Vagina (tissue), 2 donors: ENCODE data around the gene ARHGAP32.

Experiments used
- POLR2AphosphoS5 ChIP-seq, 2 donors: sonication (generic); formaldehyde crosslinking; IDR thresholded peaks; one replicate each; pipeline ENCODE4 v1.9.0; 2017; ENCODE audit warnings: antibody characterized with exemption in 2 of 2, mild to moderate bottlenecking in 2 of 2, low read depth in 1 of 2; ENCODE audit not compliant: insufficient read depth in 1 of 2
- TF ChIP-seq, protein P1 (sequence below), 3 experiments: fragments of 450-650 bp in 2 of 3; fragments of 200-600 bp in 1 of 3; sonication (generic) in 1 of 3; IDR thresholded peaks; one replicate each; pipeline ENCODE4 v1.5.1; 2017 to 2019; ENCODE audit warnings: antibody characterized with exemption in 3 of 3, mild to moderate bottlenecking in 2 of 3, moderate library complexity in 2 of 3

DNA sequence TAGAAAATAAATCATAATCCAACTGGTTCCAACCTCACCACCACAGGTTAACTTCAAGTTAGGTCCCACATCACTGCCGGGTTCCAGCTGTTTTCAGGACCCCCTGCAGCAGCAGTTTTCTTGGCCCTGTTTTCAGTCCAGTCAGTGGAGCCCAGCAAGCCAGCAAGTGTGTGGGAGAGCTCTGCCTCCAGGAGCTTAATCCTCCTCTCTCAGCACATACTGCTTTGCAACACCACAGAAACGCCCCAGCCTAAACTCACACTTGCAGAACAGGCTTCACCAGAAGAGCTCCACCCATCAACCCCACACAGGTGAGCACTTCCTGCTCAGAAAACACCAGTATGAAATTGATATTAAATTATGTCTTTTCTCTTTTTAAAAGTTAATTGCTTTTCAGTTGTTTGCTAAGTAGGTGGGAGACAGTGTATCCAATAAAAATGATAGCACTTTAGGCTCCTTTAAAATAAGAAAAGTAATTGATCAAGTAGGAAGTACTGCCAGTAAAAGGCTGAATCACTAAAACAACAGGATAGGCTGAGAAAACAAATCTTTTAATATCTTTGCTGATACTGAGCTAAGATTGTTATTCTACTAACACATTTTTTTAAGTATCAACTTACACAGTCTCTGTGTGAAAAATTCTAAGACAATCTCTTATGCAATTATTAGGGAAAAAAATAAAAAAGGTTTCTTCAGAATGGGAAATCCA is 168.0 kb downstream of the ARHGAP32 start:
- peak in 1 of 2 donors; percentile 71 for TF ChIP-seq POLR2AphosphoS5 (IDR thresholded peaks at IDR 0.05; ENCODE audit: insufficient read depth in 1 of 2, low read depth in 1 of 2)
- TF ChIP-seq, protein P1, sequence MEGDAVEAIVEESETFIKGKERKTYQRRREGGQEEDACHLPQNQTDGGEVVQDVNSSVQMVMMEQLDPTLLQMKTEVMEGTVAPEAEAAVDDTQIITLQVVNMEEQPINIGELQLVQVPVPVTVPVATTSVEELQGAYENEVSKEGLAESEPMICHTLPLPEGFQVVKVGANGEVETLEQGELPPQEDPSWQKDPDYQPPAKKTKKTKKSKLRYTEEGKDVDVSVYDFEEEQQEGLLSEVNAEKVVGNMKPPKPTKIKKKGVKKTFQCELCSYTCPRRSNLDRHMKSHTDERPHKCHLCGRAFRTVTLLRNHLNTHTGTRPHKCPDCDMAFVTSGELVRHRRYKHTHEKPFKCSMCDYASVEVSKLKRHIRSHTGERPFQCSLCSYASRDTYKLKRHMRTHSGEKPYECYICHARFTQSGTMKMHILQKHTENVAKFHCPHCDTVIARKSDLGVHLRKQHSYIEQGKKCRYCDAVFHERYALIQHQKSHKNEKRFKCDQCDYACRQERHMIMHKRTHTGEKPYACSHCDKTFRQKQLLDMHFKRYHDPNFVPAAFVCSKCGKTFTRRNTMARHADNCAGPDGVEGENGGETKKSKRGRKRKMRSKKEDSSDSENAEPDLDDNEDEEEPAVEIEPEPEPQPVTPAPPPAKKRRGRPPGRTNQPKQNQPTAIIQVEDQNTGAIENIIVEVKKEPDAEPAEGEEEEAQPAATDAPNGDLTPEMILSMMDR (IDR thresholded peaks at IDR 0.05) = no peak
